GM12891 (cell line): ENCODE measurements around the gene LNPEP.

Source experiments
- DNase-seq: peaks from one replicate; pipeline ENCODE4 v3.0.0; 2011; ENCODE audit warnings: low spot score; ENCODE audit not compliant: insufficient read length
- FAIRE-seq: peaks from 2 replicates; lab custom pipeline; 2011; peaks lifted over from hg19 to GRCh38; lab: Jason Lieb, UNC
- PAX5 ChIP-seq: IDR thresholded peaks from 2 replicates; pipeline ENCODE4 v1.6.1; 2011; ENCODE audit warnings: low read length, moderate library complexity, mild to moderate bottlenecking; ENCODE audit not compliant: insufficient read depth, severe bottlenecking
- POLR2A ChIP-seq: IDR thresholded peaks from 2 replicates; pipeline ENCODE4 v1.6.1; 2011; ENCODE audit warnings: low read depth, low read length, control low read depth
- POLR2AphosphoS5 ChIP-seq: IDR thresholded peaks from 2 replicates; pipeline ENCODE4 v1.6.1; 2011; ENCODE audit warnings: low read depth, low read length, control low read depth
- POU2F2 ChIP-seq: IDR thresholded peaks from 2 replicates; pipeline ENCODE4 v1.6.1; 2011; ENCODE audit warnings: low read depth, mild to moderate bottlenecking, control low read depth, low read length, moderate library complexity
- SPI1 ChIP-seq: IDR thresholded peaks from 2 replicates; pipeline ENCODE4 v1.6.1; 2011; ENCODE audit warnings: low read depth, low read length, control low read depth
- TAF1 ChIP-seq: IDR thresholded peaks from 2 replicates; pipeline ENCODE4 v1.6.1; 2011; ENCODE audit warnings: low read depth, low read length, control low read depth

Gene LNPEP

GRCh38 chr5:97006454-97007060 is 70.7 kb downstream of the LNPEP start:
- TF ChIP-seq POLR2A (no peak), TAF1 (no peak), POU2F2 (no peak), PAX5 (no peak), SPI1 (no peak), POLR2AphosphoS5 (no peak)
- peak; percentile 28 for FAIRE-seq
- no peak for DNase-seq

DNA sequence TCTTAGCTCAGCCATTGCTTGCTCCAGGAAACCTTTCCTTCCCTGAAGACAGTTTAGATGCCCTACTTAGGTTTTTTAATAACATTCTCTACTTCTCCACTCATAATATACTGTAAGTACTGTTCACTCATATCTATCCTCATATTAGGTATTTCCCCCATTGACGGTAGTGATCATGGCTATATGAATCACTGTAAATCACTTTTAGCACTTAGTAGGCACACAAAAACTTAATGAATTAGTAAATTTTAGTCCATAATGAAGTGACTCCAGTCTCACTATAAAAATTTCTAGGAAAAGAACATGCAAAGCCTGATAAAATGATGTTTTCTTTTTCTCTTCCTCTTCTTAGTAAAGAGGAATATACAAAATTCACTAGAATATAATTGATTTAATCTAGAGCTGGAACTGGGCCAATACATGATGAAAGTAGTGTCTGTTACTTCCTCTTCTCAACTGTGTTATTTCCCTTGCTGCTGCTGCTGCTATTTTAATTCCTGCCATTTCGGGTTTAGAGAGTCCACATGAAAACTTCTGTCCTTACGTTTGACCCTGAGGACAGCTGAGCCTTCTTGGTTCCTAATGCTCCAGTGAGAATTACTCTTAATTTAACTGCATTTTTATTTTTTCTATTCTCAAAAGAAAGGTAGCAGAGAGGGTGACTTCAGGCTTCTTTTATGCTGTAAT is 73.5 kb downstream of the LNPEP start:
- no peak for DNase-seq
- FAIRE-seq = peak; percentile 35
- TF ChIP-seq POLR2A (no peak), SPI1 (no peak), POU2F2 (no peak), TAF1 (no peak), PAX5 (no peak), POLR2AphosphoS5 (no peak)

GRCh38 chr5:97009921-97010320 is 74.0 kb downstream of the LNPEP start:
- TF ChIP-seq TAF1 = no peak
- TF ChIP-seq POLR2AphosphoS5 = no peak
- FAIRE-seq (no peak), DNase-seq (no peak)

GRCh38 chr5:97010606-97011005 is 74.7 kb downstream of the LNPEP start:
- DNase-seq = no peak
- no peak for FAIRE-seq
- TF ChIP-seq SPI1 (no peak), PAX5 (no peak), POU2F2 (no peak), POLR2A (no peak), TAF1 (no peak), POLR2AphosphoS5 (no peak)

DNA sequence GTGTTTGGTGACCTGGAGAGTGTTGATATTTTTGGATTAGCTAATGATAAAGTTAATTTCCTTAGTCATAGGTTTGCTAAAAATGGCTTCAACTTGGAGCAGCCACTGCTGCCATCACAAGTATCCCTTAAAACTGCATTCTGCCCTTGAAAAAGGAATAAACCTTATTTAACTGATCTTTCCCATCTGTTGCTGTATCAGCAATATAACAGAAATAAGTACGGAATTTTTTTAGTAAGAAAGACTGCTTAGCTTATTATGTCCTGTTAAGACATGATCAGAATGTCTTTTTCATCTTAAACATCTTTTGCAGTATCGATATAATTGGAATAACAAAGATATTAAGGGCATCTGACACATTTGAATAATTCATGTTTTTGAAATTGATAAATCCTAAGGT is 75.7 kb downstream of the LNPEP start:
- DNase-seq (no peak), FAIRE-seq (no peak)
- TF ChIP-seq POU2F2 (no peak), POLR2AphosphoS5 (no peak), SPI1 (no peak), POLR2A (no peak), TAF1 (no peak), PAX5 (no peak)

GRCh38 chr5:97019435-97020117 is 83.7 kb downstream of the LNPEP start:
- FAIRE-seq = no peak
- TF ChIP-seq PAX5 = no peak
- TF ChIP-seq POLR2AphosphoS5 = no peak
- TF ChIP-seq POU2F2 = no peak
- TF ChIP-seq TAF1 = no peak
- TF ChIP-seq POLR2A = no peak
- TF ChIP-seq SPI1 = no peak
- no peak for DNase-seq

- DNase-seq = no peak
- no peak for FAIRE-seq
- TF ChIP-seq TAF1 (no peak), POLR2AphosphoS5 (no peak), POU2F2 (no peak), SPI1 (no peak), POLR2A (no peak), PAX5 (no peak)
These were observed 85.5 kb downstream of the LNPEP start for GRCh38 chr5:97021416-97021815.

DNA sequence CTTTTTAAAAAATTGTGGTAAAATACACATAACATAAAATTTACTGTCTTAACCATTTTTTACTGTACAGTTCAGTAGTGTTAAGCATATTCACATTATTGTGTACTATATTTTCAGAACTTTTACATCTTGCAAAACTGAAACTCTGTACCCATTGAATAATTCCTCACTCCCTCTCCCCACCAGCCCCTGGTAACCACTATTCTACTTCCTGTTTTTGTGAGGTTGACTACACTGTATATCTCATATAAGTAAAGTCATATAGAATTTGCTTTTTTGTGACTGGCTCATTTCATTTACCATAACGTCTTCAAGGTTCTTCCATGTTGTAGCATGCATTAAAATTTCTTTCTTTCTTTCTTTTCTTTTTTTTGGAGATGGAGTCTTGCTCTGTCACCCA is 87.0 kb downstream of the LNPEP start:
- FAIRE-seq = no peak
- TF ChIP-seq POLR2A (no peak), POLR2AphosphoS5 (no peak), PAX5 (no peak), SPI1 (peak; percentile 39; the same call in 1 of the 2 replicates), POU2F2 (no peak), TAF1 (no peak)
- DNase-seq = no peak

- DNase-seq (no peak), FAIRE-seq (no peak)
These were observed 90.8 kb downstream of the LNPEP start for GRCh38 chr5:97026721-97027120.

GRCh38 chr5:97037819-97038218 is 101.9 kb downstream of the LNPEP start:
- FAIRE-seq = peak; percentile 78

More at GRCh38 chr5:97026721-97027120, 90.8 kb downstream of the LNPEP start:
- no peak for TF ChIP-seq SPI1
- TF ChIP-seq TAF1 = no peak
- TF ChIP-seq POLR2AphosphoS5 = no peak
- no peak for TF ChIP-seq PAX5
- TF ChIP-seq POLR2A = no peak

More at GRCh38 chr5:97037819-97038218, 101.9 kb downstream of the LNPEP start:
- 0 out of 2 replicates have a peak, but pooled peaks have one; percentile 42 for TF ChIP-seq POLR2AphosphoS5
- TF ChIP-seq TAF1 = no peak
- TF ChIP-seq POU2F2 = no peak
- no peak for TF ChIP-seq SPI1
- no peak for TF ChIP-seq POLR2A
- TF ChIP-seq PAX5 = no peak
- no peak for DNase-seq
